GM18868 (cell line): ENCODE data around the gene TMEM30A.
A peak's percentile ranks its signal among the peaks of the same experiment; 100 is the strongest.

Experiments used
- ATAC-seq: cut with Tn5 transposase; IDR thresholded peaks from one replicate; pipeline ENCODE4 v1.9.1; 2021; ENCODE audit warnings: mild to moderate bottlenecking, moderate library complexity; ENCODE audit not compliant: unreplicated experiment

TMEM30A gene

GRCh38 chr6:75220357-75220756, 64.2 kb downstream of the TMEM30A start:
- ATAC-seq, result no peak

- no peak for ATAC-seq
These were observed 65.3 kb downstream of the TMEM30A start for GRCh38 chr6:75219263-75219662.

DNA sequence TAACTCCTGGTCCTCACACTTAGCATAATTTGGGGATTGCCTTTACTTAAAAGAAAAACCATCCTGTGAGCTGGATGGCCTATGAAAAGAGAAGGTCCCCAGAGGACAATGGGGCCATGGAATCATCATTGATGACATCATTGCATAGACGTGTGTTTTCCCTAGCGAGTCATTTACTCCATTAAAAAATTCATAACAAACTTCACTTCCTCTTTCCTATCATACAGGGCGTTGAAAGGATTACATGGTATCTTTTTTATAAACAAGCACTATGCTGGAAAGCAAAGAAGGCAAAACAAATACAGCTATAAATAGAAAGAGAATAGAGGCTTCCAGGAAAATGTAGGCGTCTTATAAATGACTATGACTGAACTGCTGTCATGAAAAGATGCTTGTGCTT, 67.4 kb downstream of the TMEM30A start:
- ATAC-seq, result peak; percentile 49

GRCh38 chr6:75215291-75215690, 69.3 kb downstream of the TMEM30A start:
- ATAC-seq, result no peak

DNA sequence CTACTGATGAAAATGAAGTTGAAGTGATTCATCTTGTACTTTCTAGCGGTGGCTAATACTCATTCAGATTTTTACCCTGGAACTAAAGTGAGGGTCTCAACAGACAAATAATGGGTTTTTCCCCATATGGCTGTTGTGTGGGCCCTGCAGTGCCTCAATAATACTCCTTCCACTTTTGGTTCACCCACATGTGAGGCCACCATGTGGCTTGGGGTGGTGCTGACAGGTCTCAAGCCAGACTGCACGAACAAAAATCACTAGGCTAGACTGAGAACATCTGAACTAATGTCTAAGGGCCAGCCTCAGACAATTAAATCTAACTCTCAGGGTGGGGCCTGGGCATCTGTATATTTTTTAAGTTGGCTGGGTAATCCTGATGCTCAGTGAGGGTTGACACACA, 70.9 kb downstream of the TMEM30A start:
- peak; percentile 54 for ATAC-seq

DNA sequence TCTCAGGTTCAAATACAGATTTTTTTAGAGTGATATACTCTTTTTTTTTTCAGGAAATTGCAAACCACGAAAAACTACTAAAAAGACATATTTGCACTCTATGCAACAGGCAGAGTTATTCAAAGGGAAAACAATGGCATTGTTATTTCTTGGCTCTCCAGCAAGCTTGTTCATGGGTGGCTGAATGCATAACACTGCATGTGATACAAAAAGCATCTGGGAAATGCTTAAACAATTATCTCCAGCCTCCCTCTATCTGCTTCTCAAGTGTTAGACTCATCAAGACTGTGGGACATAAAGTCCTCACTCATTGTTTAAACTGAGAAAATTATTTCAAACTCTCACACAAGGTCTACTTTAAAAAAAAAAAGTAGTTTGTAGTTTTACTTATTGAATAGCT, 71.5 kb downstream of the TMEM30A start:
- no peak for ATAC-seq

GRCh38 chr6:75211920-75212590, 72.5 kb downstream of the TMEM30A start:
- ATAC-seq, result no peak

- no peak for ATAC-seq
These were observed 73.5 kb downstream of the TMEM30A start for GRCh38 chr6:75210885-75211739.

DNA sequence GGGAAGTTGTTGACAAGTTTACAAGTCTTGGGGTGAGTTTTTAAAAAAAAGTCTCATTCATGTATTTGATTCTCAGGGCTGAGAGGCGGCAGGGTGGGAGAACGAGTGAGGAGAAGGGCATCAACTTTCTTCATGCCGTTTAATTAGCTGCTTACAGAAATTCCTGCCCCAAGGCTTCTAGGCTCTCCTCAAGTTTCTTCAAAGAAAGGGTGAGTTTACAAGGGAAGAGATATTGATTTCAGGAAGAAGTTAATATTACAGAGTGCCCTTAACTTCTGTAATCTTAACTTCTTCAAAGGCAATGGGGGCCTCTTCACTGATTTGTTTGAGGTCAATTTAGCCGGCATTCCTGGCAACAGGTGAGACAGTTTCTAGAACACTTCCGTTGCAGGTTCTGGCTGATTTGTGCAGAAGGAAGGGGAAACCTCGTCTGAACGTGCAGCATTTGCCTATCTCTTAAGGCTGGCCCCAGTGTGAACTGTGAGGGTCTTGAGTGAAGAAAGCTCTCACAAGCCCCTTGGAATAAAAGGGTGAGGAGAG, 75.3 kb downstream of the TMEM30A start:
- no peak for ATAC-seq

- ATAC-seq, result peak; percentile 74
These were observed 76.1 kb downstream of the TMEM30A start for GRCh38 chr6:75208298-75209183.

- no peak for ATAC-seq
These were observed 77.8 kb downstream of the TMEM30A start for GRCh38 chr6:75206576-75207342.

GRCh38 chr6:75205776-75206575, 78.6 kb downstream of the TMEM30A start, which contains the start of gene COL12A1:
Gene COL12A1, minus strand, starts transcription at chr6:75206053. Its CDS starts 3,261 bp downstream, at chr6:75202792.
- no peak for ATAC-seq

DNA sequence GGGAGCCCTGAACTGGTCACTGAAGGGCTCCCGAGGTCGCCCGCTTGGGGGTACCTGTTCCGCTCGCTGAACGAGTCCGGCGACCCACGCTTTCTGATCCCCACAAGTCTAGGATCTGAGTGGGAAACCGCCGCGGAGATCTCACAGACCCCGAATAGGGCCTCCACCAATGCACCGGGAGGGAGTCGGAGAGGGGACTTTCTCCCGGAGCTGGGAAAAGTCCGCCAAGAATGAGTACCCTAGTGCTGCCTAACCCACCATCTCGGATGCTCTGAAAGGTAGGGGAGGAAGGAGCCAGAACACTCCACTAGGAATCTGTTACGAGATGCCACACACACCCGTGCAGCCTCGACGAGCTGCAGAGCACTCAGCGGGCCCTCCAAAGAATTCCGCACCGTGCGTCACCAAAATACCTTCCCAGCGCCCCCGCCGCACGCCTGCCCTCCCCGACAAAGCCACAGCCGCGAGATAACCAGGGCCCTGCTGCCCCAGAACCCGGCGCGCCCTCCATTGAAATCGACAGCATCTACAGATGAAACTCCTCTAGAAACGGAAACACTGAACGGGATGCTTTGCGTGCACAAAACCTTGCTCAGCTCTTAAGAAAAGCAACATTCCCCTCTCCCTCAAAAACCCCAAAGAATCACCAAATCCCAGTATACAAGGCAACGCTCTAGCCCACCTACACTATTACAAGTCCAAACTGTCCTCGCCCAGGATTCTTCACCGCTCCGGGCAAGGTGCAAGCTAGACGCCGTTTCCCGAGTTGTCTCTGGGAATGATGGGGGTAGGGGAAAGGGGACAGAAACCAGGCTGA, 79.4 kb downstream of the TMEM30A start:
- no peak for ATAC-seq

DNA sequence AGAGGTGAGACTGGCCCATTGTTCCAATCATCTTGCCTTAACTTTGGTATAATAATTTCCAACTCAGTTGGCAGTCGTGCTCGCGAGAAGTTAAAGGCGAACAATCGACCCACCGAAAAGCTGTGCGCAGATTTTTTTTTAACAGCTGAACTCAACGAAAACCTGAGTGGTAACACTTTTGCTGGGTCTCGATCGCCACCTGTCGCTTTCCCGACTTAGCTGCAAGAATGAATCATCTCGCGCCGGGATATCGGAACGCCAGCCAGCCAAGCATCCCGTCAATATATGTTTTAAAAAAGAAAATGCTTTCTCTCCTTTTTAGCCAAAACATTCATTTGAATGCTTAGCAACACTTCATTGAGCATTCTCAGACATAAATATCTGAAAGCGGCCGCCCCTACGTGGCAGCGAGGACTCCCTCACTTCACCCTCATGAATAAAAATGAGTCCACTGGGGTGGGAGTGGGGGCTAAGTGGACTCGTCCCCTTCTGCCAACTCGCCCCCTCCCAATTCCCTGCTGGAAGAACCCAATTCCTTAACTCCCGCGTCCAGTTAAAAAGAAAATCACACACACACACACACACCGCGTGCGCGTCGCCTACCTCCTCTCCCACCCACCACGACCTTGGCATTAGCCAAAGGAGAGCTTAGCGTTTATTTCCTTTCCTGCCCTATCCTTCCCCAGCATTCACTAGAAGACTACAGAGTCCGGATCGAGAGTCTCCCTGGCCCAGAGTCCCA, 80.2 kb downstream of the TMEM30A start:
- ATAC-seq, result no peak

DNA sequence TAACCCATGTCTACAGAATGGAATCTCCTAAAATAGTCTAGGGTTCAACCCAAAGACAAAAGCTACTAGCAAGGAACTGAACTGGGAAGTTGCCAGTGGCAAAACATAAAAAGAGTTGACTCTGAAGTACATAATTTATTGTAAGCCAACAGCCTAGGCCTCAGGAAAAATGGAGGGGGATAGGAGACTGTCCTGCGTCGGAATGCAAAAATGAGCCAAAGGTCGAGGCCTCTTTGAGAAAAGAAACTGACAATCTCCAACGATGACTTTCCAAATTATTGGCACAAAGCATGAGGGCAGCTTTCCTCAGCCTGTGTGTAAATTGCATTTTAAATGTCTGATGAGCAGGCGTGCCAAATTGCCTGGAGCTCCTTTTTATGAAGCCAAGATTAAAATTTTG, 80.9 kb downstream of the TMEM30A start:
- ATAC-seq, result no peak
